Activated CD4-positive, alpha-beta T cell treated with anti-CD3 and anti-CD28 coated beads, Interleukin-10, Interleukin-2, amounts not matched to agents 100 ng/mL and 50 ng/mL, durations not matched to agents 16 hours and 8 hours (primary cell): ENCODE data around the gene IRF8.
"Not testable (repeated sequence)": the region's sequence is repeated elsewhere in the genome, so short reads cannot be mapped to it uniquely, and the experiment has no call there.

ENCODE experiments used
- DNase-seq: peaks from one replicate; pipeline ENCODE4 v3.0.0-alpha.2; 2020

Gene IRF8

GRCh38 chr16:85869206-85869605 lies 29.8 kb upstream of the IRF8 start:
- DNase-seq: no peak

DNA sequence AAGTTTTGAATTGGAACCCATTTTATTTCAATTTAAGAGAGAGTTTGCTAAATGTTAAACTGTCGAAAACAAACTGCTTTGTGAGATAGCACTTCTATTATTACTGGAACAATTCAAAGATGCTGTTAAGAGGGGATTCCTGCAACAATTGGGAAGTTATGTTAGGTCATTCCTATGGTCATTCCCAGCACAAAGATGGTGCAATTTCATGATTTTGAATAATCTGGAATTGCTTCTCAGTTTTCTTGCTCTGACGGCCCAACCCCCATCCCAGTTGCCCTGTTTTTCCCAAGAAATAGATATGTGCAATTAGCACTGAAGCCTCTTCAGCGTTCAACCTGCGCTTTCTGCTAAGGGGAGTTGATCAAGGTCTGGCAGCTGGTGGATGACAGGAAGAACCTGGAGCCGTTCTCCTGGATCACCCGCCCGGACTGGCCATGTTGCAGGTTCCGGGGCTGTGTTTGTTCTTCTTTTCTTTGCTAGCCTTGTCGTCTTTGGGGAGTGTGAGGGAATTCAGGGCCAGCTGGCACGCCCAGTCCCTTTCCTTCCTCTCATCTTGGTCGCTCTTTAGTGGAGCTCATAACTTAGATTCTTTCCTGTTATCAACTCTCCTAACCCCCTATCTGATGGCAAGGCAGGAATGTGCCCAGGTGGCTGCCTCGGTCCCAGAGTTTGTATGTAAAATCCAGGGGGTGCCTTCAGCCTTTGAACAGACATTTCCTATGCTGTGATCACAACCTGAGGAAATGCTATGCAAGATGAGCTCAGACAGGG lies 29.0 kb upstream of the IRF8 start:
- no peak for DNase-seq

DNA sequence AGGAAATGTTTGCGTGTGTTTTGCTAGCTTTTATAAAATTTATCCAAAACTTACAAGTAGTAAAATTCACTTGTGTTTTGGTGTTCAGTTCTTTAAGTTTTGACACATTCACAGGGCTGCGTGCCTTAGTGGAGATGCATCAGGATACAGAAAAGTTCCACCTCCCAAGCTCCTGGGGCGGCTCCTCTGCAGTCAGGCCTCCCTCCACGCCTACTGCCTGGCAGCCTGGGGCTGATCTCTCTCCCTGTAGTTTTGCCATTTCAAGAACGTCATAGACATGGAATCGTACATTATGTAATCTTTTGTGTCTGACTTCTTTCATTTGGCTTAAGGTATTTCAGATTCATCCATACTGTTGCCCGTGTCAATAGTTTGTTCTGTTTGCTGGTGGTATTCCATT lies 27.2 kb upstream of the IRF8 start:
- DNase-seq: no peak

DNA sequence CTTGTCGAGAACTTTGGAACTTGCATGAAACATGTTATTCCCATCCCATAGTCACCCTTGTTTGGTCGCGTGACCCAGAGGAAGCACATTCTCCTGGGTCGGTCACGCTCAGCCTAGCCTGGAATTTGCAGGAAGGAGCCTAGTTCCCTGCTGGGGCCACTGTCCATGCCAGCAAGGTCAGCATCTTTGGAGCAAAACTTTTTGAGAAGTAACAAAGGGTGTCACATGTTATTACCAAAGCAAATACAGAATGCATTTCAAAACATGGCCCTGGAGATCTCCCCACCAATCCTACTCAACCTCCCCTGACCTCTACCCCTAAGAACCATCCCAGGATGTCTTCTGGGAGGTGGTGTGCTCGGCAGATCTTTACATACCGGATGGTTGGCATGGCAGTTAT lies 26.2 kb upstream of the IRF8 start:
- no peak for DNase-seq

DNA sequence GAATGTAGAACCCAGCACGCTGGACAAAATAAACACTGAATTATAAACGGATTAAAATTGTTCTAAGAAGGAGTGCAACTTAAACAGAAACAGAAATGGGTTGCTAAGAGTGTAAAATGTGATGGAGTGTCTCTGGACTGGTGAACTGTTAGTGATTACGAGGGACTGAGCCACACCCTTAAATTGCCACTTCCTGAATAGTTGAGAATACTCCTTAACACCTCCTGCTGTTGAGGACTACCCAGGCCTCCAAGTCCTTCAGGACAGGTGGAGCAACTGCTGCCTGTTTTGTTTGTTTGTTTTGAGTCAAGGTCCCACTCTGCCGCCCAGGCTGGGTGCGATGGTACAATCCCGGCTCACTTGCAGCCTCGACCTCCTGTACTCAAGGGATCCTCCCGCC lies 25.8 kb upstream of the IRF8 start:
- no peak for DNase-seq

DNA sequence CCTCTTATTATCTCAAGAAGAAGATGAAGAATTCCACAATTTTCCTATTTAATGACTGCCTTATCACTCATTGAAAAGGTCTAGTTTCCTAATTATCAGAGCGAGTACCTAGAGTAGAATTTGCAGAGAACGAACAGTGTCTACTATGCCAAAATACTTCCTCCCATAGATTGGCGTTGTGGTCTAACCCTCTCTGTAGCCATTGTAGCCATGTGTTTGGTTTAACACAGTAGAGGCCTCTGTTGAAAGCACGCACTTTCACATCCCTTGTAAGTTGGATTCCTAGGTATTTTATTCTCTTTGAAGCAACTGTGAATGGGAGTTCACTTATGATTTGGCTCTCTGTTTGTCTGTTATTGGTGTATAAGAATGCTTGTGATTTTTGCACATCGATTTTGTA lies 24.9 kb upstream of the IRF8 start:
- not testable (repeated sequence) for DNase-seq

DNA sequence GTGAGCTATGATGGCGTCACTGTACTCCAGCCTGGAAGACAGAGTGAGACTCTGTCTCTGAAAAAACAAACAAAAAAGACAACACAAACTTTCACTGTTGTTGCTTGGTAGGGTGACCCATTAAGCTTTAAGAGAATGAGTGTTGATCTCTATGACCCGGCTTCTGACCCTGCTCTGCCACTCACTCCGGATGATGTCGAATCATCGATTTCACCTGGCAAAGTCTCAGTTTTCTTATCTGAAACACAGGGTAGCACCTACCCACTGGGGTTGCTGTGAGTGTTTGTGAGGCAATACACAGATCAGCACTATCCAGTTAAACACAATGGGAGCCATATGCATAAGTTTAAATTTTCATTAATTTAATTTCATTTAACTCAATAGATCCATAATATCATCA lies 20.6 kb upstream of the IRF8 start:
- DNase-seq: no peak

DNA sequence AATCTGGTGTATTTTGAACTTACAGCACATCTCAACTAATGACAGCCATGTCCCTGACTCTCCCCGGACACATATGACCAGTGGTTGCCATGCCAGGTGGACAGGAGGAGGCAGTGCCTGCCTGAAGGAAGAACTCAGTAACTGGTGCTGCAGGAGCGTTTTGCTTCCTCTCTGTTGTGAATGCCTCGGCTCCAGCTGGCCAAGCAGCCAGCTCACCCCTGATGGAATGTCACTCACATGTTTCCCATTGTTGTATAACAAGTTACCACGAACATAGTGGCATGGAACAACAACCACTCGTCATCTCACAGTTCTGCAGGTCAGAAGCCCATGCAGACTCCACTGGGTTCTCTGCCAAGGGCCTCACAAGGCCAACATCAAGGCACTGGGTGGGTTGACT lies 20.1 kb upstream of the IRF8 start:
- no peak for DNase-seq

DNA sequence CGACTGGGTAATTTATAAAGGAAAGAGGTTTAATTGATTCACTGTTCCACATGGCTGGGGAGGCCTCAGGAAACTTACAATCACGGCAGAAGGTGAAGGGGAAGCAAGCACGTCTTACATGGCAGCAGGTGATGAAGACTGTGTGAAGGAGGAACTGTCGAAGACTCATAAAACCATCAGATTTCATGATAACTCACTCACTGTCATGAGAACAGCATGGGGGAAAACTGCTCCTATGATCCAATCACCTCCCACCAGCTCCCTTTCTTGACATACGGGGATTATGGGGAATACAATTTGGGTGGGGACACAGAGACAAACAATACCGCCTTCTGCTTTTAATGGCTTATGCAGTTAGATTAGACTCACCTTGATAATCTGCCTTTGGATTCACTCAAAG lies 19.4 kb upstream of the IRF8 start:
- DNase-seq: no peak

DNA sequence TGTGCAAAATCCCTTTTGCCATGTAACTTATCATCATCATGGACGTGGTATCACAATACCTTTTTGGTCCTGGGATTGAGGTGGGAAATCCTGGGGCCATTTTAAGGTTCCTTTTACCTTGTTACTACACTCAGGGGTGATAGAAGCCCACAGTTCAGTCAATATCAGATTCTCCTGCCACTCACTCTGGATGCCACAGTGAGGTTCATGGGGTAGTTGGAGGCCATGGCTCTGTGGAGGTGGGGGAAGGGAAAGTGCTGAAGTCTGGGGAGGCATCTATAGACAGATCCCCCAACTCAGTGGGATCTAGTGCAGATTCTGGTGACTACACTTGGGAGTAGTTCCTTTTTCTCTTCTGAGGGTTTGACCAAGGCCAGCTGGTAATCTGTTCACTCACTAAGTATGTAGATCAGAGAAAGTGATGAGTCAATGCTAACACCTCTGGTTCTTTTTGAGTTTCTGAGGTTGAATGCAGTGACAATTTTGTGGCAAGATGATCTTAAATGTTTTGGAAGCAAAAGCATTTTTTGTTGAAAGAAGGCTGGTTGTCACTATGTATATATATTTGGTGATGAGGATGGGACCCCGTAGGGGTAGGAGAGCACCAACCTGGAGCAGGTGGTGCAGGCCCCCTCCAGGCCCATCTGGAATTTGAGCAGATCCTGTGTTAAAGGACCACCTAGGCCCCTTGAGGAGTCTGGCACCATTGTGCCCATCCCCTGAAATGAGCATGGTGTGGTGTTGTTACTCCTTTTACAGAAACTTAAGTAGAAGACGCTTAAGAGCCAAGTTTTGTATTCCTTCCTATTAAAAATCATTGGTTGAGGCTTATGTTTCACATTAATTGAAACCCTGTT lies 18.8 kb upstream of the IRF8 start:
- DNase-seq: peak; percentile 68

DNA sequence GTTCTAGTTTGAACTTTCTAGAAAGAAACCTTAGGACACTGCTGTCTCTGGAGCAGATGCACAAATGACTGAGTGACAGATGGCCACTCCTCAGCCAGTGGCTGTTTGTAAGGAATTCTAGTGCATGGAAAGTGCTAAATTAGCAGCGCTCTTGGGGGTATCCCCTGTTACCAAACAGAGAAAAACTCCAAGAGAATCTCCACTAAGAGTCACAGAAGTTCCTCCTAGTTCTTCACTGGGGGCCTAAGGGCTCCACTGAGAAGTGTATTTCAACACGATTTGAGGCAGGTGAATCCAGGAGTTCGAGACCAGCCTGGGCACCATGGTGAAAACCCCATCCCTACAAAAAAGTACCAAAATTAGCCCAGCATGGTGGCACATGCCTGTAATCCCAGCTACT lies 18.1 kb upstream of the IRF8 start:
- no peak for DNase-seq

- no peak for DNase-seq
These were observed 17.5 kb upstream of the IRF8 start for GRCh38 chr16:85881436-85881835.

- DNase-seq: no peak
These were observed 16.7 kb upstream of the IRF8 start for GRCh38 chr16:85882181-85882810.

GRCh38 chr16:85883813-85884212 lies 15.1 kb upstream of the IRF8 start:
- DNase-seq: no peak

GRCh38 chr16:85884808-85885463 lies 14.0 kb upstream of the IRF8 start:
- no peak for DNase-seq

DNA sequence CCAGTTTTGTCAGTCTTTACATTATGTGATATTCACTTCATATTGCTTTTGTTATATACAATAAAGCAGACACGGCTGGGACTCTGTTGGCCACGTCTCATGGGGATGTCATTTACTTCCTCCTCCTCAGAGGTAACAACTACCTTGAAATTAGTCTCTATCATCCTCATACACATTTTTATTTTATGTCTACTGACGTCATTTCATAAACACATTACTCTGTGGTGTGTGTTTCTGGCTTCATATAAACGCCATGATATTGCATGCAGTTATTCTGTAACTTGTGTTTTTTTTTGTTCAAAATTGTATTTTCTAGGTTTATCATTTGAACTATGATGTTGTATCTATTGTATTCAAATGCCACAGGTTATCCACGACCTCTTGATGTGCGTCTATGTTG lies 13.4 kb upstream of the IRF8 start:
- no peak for DNase-seq

GRCh38 chr16:85888405-85889331 lies 10.3 kb upstream of the IRF8 start:
- peak; percentile 84 for DNase-seq

GRCh38 chr16:85891033-85891775 lies 7.8 kb upstream of the IRF8 start:
- no peak for DNase-seq

DNA sequence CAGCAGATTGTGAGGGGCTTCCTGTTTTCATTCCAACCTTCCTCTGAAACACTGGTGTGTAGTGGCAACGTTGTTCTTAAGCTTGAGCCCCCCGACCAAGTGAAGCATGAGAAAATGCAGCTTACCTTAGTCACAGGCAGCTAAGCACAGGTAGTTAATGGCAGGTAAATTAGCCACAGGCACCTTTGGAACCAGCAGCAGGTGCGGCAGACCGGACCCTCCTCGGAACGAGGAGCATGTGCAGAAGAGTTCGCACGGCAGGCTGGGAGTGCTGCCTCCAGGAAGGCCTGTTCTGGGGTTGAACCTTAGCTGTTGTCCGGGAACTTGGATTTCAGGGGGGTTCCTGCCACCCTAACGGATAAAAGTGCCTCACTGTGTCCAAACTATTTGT lies 7.2 kb upstream of the IRF8 start:
- no peak for DNase-seq

DNA sequence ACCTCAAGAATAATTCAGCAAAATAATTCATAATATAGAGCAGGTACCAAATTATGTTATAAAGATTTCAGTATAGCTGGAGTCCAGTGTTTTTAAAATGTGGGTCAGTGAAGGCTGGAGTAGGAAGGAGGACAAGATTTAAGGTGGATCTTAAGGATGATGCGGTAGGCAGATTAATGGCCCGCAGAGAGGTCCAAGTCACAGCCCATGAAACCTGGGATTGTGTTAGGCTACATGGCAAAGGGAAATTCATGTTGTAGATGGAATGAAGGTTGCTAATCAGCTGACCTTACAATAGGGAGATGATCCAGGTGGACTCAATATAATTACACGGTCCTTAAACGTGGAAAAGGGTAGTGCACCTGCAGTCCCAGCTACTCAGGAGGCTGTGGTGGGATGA lies 6.2 kb upstream of the IRF8 start:
- no peak for DNase-seq

- no peak for DNase-seq
These were observed 4.7 kb upstream of the IRF8 start for GRCh38 chr16:85894266-85894665.

DNA sequence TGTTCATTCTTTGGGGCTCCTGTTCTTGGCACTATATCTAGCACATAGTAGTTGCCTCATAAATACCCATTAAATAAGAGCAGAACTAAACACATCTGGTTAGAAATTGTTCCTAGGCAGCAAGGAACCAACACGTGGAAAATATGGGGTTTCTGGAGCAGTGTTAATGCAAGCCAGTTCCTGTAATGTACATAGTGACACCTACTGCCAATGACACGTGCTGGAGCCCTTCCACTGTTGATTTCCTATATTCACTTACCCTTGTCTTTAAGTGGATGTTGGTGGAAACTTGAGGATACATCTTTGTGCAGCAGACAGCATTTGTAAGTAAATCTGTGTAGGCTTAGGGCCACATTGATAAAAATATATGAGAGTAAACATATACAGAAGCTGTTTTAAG lies 1.6 kb upstream of the IRF8 start:
- DNase-seq: no peak
